Lower lobe of right lung (tissue), 2 donors: ENCODE measurements around the gene FAM81A. TPM values are rescaled to one million over a fixed set of nuclear protein-coding genes. Genes with fewer than 3 reads are reported as not detected.
A peak's percentile ranks its signal among the peaks of the same experiment; 100 is the strongest.

Source experiments
- ATAC-seq, 2 donors: fragments of 200-7000 bp; cut with Tn5 transposase; one replicate each; pipeline ENCODE4 v1.9.1; 2020 to 2022; ENCODE audit warnings: mild to moderate bottlenecking in 2 of 2, moderate library complexity in 2 of 2
- DNase-seq: peaks from one replicate; pipeline ENCODE4 v3.0.0-alpha.2; 2020
- H3K27ac ChIP-seq: fragments of 200-600 bp; one replicate; pipeline ENCODE4 v1.8.0; 2022
- H3K27me3 ChIP-seq: fragments of 200-600 bp; one replicate; pipeline ENCODE4 v1.8.0; 2022; ENCODE audit warnings: low read depth
- H3K36me3 ChIP-seq: fragments of 200-600 bp; one replicate; pipeline ENCODE4 v1.8.0; 2022; ENCODE audit warnings: mild to moderate bottlenecking
- H3K4me1 ChIP-seq: fragments of 200-600 bp; one replicate; pipeline ENCODE4 v1.8.0; 2022
- H3K4me3 ChIP-seq: fragments of 200-600 bp; one replicate; pipeline ENCODE4 v1.8.0; 2022; ENCODE audit warnings: mild to moderate bottlenecking
- H3K9me3 ChIP-seq: fragments of 200-600 bp; one replicate; pipeline ENCODE4 v1.8.0; 2022
- intact Hi-C: fragments of 100-400 bp; cut with DNase I; formaldehyde crosslinking; loops from one replicate; pipeline ENCODE4 v1.11.0; 2022
- total RNA-seq: library from RNA; stranded (reverse); fragmentation: NEBNext Ultra II Directional; extraction: Animal tissue kit (Norgen Biotek cat#: 25700); gene quantifications from one replicate; pipeline ENCODE4 v1.2.1, GENCODE V29; 2021
- TF ChIP-seq, protein P1 (sequence below): fragments of 200-600 bp; IDR thresholded peaks from one replicate; pipeline ENCODE4 v1.8.0; 2022; ENCODE audit warnings: antibody characterized with exemption, mild to moderate bottlenecking
- donor health status: DM: no; HTN: yes; CAD: no; lungs with severe emphysema.

The FAM81A gene
- total RNA-seq, 1 donor from 2014 or later: 1.8 TPM

DNA sequence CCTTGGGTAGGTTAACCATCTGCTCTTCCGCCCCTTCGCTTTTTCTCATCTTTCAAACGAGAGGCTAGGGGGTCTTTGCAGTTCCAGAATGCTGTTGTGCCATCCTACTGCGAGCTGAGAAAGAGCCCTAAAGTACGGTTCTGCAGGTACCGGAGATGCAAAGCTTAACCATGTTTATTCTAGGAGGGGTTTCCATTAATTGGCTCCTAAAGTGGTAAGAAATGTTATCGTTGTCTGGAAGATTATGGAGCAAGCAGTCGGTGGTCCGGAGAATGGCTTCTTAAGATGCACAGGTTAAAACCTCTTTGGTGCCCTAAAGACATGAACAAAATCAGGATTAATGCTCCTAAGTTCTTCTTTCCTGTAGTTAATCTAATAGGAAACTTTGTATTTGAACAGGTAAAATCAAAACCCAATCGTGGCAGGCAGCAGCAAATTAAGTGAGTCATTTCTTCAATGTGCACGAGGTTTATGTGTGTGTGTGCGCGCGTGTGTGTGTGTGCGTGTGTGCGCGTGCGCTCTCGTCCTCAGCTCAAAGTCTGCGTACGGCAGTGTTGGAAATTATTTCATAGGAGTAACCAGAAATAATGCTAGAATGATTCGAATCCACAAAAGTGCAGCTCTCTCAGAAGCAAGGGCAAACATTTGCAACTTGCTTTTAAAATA lies 772 bp downstream of the FAM81A start:
- ATAC-seq: no peak
- Histone ChIP-seq H3K4me1 (peaks cover 18% of the 10 kb centered on the region), H3K27me3 (peaks cover 22% of the 10 kb centered on the region), H3K4me3 (peak overlapping the region; percentile 51), H3K36me3 (no peaks in the 10 kb centered on the region), H3K9me3 (no peaks in the 10 kb centered on the region), H3K27ac (no peak overlapping the region)
- TF ChIP-seq, protein P1, sequence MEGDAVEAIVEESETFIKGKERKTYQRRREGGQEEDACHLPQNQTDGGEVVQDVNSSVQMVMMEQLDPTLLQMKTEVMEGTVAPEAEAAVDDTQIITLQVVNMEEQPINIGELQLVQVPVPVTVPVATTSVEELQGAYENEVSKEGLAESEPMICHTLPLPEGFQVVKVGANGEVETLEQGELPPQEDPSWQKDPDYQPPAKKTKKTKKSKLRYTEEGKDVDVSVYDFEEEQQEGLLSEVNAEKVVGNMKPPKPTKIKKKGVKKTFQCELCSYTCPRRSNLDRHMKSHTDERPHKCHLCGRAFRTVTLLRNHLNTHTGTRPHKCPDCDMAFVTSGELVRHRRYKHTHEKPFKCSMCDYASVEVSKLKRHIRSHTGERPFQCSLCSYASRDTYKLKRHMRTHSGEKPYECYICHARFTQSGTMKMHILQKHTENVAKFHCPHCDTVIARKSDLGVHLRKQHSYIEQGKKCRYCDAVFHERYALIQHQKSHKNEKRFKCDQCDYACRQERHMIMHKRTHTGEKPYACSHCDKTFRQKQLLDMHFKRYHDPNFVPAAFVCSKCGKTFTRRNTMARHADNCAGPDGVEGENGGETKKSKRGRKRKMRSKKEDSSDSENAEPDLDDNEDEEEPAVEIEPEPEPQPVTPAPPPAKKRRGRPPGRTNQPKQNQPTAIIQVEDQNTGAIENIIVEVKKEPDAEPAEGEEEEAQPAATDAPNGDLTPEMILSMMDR: no peak
- intact Hi-C loops: no loop called here
- DNase-seq: no peak

DNA sequence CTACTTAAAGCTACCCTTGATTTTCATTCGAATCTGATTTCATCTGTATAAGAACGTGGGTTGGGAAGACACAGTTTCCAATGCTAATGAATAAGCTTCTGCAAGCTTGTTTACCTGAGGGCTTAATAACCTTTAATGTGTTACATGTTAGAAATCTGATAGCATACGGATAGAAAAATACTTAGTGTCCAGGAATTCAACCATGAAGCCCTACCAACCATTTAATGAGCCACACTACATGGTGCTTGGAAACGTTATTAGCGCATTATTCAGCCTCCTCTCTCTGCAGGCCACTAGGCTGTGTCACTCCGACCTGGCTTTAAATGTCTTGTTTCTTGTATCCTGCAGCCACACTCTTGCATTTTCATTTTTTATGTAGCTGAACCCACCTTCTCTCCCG lies 1.6 kb downstream of the FAM81A start:
- DNase-seq: no peak
- intact Hi-C loops: no loop called here
- no peaks in the 10 kb centered on the region for H3K36me3 ChIP-seq

DNA sequence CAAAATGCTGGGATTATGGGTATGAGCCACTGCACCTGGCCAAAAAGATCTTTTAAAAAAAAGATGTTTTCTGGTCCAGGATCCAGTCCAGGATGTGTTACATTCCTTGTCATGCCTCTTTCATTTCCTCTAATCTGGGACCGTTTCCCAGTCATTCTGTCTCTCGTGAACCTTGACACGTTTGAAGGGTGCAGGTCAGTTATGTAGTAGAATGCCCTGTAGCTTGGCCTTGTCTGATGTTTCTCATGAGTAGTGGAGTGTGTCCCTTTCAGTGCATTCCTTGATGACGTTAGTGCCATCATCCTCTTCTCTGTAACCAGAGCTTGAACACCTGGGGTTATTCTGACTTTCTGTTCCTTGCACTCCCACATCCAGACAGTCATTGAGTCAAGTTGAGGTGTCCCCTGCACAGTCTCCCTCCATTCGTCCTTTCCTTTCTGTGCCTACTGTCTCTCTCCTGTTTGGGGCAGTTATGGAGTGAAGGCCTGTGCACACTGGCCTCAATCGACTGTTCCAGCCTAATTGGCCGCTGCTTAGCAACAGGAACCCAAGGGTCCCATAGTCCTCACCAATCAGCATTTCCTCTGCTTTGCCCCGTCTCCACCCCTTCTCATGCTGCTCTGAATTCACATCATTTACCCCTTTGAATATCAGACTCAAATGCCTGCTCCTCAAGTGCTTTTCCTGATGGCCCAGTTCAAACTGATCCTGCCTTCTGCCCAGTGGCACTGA lies 5.5 kb downstream of the FAM81A start:
- Histone ChIP-seq H3K27ac (no peak overlapping the region), H3K27me3 (no peaks in the 10 kb centered on the region), H3K4me1 (peaks cover 8% of the 10 kb centered on the region), H3K4me3 (no peak overlapping the region), H3K9me3 (no peaks in the 10 kb centered on the region), H3K36me3 (no peaks in the 10 kb centered on the region)
- intact Hi-C loops: no loop called here
- ATAC-seq (no peak), DNase-seq (no peak)
- TF ChIP-seq, protein P1: no peak

More for the DNA sequence above, 1.6 kb downstream of the FAM81A start:
- TF ChIP-seq, protein P1: no peak
- no peak overlapping the region for H3K27ac ChIP-seq
- no peaks in the 10 kb centered on the region for H3K9me3 ChIP-seq
- H3K27me3 ChIP-seq: peaks cover 22% of the 10 kb centered on the region
- H3K4me1 ChIP-seq: peaks cover 18% of the 10 kb centered on the region
- H3K4me3 ChIP-seq: no peak overlapping the region
- no peak for ATAC-seq

DNA sequence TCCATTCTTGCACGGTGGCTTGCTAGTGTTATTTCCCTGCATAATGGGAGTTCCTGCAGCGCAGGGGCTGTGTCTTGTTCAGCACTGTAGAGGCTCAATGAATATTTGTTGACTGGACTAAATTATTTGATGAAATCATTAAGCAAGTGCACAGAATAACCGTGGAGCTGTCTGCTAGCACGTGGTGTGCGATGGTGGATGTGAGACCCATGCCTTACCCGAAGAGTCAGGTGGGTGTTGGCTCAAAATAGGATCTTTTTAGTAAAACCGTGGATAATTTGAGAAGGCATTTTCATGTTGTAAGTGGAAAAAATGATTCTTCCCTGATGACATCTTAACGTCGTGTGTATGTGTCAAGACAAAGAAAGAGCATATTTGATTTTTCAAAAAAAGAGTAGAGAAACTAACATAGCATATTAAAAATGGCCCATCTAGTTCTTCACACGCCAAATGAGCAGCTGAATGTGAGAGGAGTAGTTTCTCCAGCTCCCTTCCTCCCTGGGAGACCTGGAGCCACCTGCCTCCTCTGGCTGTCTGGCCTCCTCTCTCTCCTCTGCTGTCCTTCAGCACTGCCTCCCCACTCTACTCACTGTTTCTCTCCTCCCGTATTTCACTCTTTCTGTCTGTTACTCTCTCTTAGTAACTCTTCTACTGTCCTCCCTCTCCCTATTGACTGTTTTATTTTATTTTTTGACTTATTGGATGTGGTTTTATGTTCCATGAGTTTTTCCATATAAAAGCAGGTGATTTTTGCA lies 6.3 kb downstream of the FAM81A start:
- Histone ChIP-seq H3K4me3 (no peak overlapping the region), H3K27me3 (no peaks in the 10 kb centered on the region), H3K9me3 (no peaks in the 10 kb centered on the region), H3K36me3 (no peaks in the 10 kb centered on the region), H3K4me1 (peaks cover 4% of the 10 kb centered on the region), H3K27ac (no peak overlapping the region)
- TF ChIP-seq, protein P1: no peak
- intact Hi-C loops: no loop called here
- ATAC-seq: no peak
- DNase-seq: no peak

DNA sequence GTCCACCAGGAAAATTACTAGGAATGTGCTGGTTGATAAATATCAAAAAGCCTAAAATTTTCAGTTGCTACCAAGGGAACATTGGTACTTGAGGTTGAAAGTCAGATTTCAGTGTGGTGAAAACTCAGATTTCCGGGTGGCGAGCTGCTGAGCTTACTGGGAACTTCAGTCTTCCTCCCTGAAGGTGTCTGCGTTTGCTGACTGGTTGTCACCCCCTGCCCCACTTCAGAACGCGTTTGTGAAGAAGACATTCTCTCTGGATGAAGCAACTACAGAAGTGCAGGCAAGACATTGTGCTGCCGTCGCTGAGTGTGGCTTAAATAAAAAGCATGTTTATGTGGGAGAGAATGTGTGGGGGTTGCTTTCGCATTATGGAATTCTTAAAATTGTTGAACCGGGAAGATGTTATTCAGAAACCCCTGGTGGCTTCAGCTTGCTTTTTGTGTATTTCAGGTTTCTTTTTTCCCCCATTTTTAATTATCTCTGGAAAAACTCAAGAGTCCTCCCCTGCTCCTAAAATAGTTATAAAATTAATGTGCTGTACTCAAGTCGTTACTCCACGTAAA lies 7.1 kb downstream of the FAM81A start:
- no peaks in the 10 kb centered on the region for H3K36me3 ChIP-seq
- DNase-seq (no peak), ATAC-seq (no peak)
- H3K4me3 ChIP-seq: no peak overlapping the region
- TF ChIP-seq, protein P1: no peak
- intact Hi-C loops: no loop called here
- H3K9me3 ChIP-seq: no peaks in the 10 kb centered on the region
- H3K4me1 ChIP-seq: peaks cover 4% of the 10 kb centered on the region
- H3K27me3 ChIP-seq: no peaks in the 10 kb centered on the region
- H3K27ac ChIP-seq: no peak overlapping the region
